ENCODE measurements around the gene DAPK2.

Gene DAPK2

DNA sequence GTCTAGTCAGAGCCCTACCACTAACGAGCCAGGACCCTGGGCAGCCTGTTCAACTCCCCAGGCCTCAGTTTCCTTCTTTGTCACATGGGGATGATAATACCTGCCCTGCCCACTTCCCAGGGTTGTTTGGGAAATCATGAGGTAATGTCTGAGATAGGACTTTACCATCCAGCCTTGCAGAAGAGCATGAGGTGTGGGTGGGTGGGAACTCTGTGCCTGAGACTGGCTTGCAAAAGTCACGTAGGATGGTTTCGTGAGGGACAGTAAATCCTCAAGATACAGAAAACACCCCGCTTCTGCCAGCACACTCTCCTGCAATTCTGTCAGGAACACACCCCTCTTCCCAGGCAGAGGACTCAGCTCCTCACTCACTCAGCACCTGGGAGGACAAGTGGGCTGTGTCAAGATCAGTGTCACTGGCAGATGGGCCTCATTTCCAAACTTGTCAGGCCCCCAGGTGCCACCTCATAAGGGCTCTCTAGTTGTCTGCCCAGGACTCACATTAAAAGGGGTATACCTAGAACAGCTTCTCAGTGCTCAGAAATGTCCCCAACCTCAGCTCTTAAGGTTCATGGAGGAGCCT is 58.4 kb downstream of the DAPK2 start:
- no peak overlapping the region for H3K9ac ChIP-seq (ENCODE audit: low read depth, low read length)
- no peaks in the 10 kb centered on the region for H3K36me3 ChIP-seq (ENCODE audit: insufficient read depth, low read length)
- no peak overlapping the region for H3K4me2 ChIP-seq (ENCODE audit: insufficient read depth, low read length)
- H3K4me3 ChIP-seq (ENCODE audit: low read depth in 1 of 2, low read length in 2 of 2), result no peak overlapping the region
- no peak overlapping the region for H2AFZ ChIP-seq (ENCODE audit: low read depth, low read length)
- DNase-seq (no peak), ATAC-seq (ENCODE audit: insufficient read depth, low read depth) (no peak)
- H3K27ac ChIP-seq (ENCODE audit: low read length), result no peak overlapping the region
- H4K20me1 ChIP-seq (ENCODE audit: insufficient read depth, low read length), result no peaks in the 10 kb centered on the region
- no peaks in the 10 kb centered on the region for H3K9me3 ChIP-seq (ENCODE audit: insufficient read depth, low read length, severe bottlenecking)
- no peaks in the 10 kb centered on the region for H3K4me1 ChIP-seq (ENCODE audit: insufficient read depth, low read length)
- TF ChIP-seq EZH2 (IDR thresholded peaks at IDR 0.05; ENCODE audit: borderline replicate concordance, low read depth, low read length, severe bottlenecking), result no peak
- no peak for TF ChIP-seq CTCF (IDR thresholded peaks at IDR 0.05; ENCODE audit: borderline replicate concordance, extremely low read depth, low read length, poor library complexity, severe bottlenecking)
- H3K79me2 ChIP-seq (ENCODE audit: insufficient read depth, low read length), result no peaks in the 10 kb centered on the region
- no peaks in the 10 kb centered on the region for H3K27me3 ChIP-seq (ENCODE audit: insufficient read depth, low read length, poor library complexity)

- H3K9me3 ChIP-seq (ENCODE audit: insufficient read depth, low read length, severe bottlenecking), result no peaks in the 10 kb centered on the region
- no peaks in the 10 kb centered on the region for H3K79me2 ChIP-seq (ENCODE audit: insufficient read depth, low read length)
- no peak for DNase-seq
- no peaks in the 10 kb centered on the region for H3K27me3 ChIP-seq (ENCODE audit: insufficient read depth, low read length, poor library complexity)
- ATAC-seq (ENCODE audit: insufficient read depth, low read depth), result no peak
- no peak overlapping the region for H3K27ac ChIP-seq (ENCODE audit: low read length)
- no peaks in the 10 kb centered on the region for H4K20me1 ChIP-seq (ENCODE audit: insufficient read depth, low read length)
- TF ChIP-seq CTCF (IDR thresholded peaks at IDR 0.05; ENCODE audit: borderline replicate concordance, extremely low read depth, low read length, poor library complexity, severe bottlenecking), result no peak
- TF ChIP-seq EZH2 (IDR thresholded peaks at IDR 0.05; ENCODE audit: borderline replicate concordance, low read depth, low read length, severe bottlenecking), result no peak
- no peak overlapping the region for H3K4me2 ChIP-seq (ENCODE audit: insufficient read depth, low read length)
- H3K36me3 ChIP-seq (ENCODE audit: insufficient read depth, low read length), result no peaks in the 10 kb centered on the region
- no peak overlapping the region for H2AFZ ChIP-seq (ENCODE audit: low read depth, low read length)
- no peak overlapping the region for H3K9ac ChIP-seq (ENCODE audit: low read depth, low read length)
- H3K4me3 ChIP-seq (ENCODE audit: low read depth in 1 of 2, low read length in 2 of 2), result no peak overlapping the region
- H3K4me1 ChIP-seq (ENCODE audit: insufficient read depth, low read length), result no peaks in the 10 kb centered on the region
Observed at GRCh38 chr15:63986751-63987341, 59.4 kb downstream of the DAPK2 start.

- no peak overlapping the region for H2AFZ ChIP-seq (ENCODE audit: low read depth, low read length)
- no peak overlapping the region for H3K4me2 ChIP-seq (ENCODE audit: insufficient read depth, low read length)
- no peaks in the 10 kb centered on the region for H3K36me3 ChIP-seq (ENCODE audit: insufficient read depth, low read length)
- H3K9ac ChIP-seq (ENCODE audit: low read depth, low read length), result no peak overlapping the region
- no peaks in the 10 kb centered on the region for H3K27me3 ChIP-seq (ENCODE audit: insufficient read depth, low read length, poor library complexity)
- H3K9me3 ChIP-seq (ENCODE audit: insufficient read depth, low read length, severe bottlenecking), result no peaks in the 10 kb centered on the region
- H4K20me1 ChIP-seq (ENCODE audit: insufficient read depth, low read length), result no peaks in the 10 kb centered on the region
- H3K4me1 ChIP-seq (ENCODE audit: insufficient read depth, low read length), result no peaks in the 10 kb centered on the region
- DNase-seq, result no peak
- H3K27ac ChIP-seq (ENCODE audit: low read length), result no peak overlapping the region
- no peak for ATAC-seq (ENCODE audit: insufficient read depth, low read depth)
- TF ChIP-seq CTCF (IDR thresholded peaks at IDR 0.05; ENCODE audit: borderline replicate concordance, extremely low read depth, low read length, poor library complexity, severe bottlenecking), result no peak
- TF ChIP-seq EZH2 (IDR thresholded peaks at IDR 0.05; ENCODE audit: borderline replicate concordance, low read depth, low read length, severe bottlenecking), result no peak
- no peak overlapping the region for H3K4me3 ChIP-seq (ENCODE audit: low read depth in 1 of 2, low read length in 2 of 2)
- H3K79me2 ChIP-seq (ENCODE audit: insufficient read depth, low read length), result no peaks in the 10 kb centered on the region
Observed at GRCh38 chr15:63986185-63986680, 60.1 kb downstream of the DAPK2 start.
